GM13977 (cell line): ENCODE results near the gene APOLD1.
A peak's percentile ranks its signal among the peaks of the same experiment; 100 is the strongest.

ENCODE experiments used
- DNase-seq: peaks from one replicate; pipeline ENCODE4 v3.0.0; 2012; ENCODE audit warnings: low spot score
- CTCF ChIP-seq: IDR thresholded peaks from 2 replicates; pipeline ENCODE4 v1.5.1; 2012; ENCODE audit warnings: mild to moderate bottlenecking, control low read depth; ENCODE audit not compliant: insufficient read depth; ENCODE audit errors: extremely low read depth, missing control alignments
- in situ Hi-C: fragments of 300-500 bp; cut with MboI; formaldehyde crosslinking; loops from one replicate; pipeline ENCODE4 v1.12.0; 2022; ENCODE audit warnings: low sequenced_read_pairs, low pct_unique_long_range_greater_than_20kb, mixed read lengths, inconsistent platforms; ENCODE audit not compliant: unreplicated experiment

Gene APOLD1

GRCh38 chr12:12784116-12784515 lies 1.3 kb upstream of the APOLD1 start:
- no peak for DNase-seq
- in situ Hi-C loops = loop anchor here (25.0 kb wide), 1 partner anchor 428 kb away; no protein-coding TSS in a partner anchor
- no peak for TF ChIP-seq CTCF

GRCh38 chr12:12786351-12786705 lies 869 bp downstream of the APOLD1 start:
- in situ Hi-C loops = loop anchor here (25.0 kb wide), 1 partner anchor 426 kb away; no protein-coding TSS in a partner anchor
- DNase-seq = no peak
- TF ChIP-seq CTCF = no peak

- in situ Hi-C loops = loop anchor here (25.0 kb wide), 1 partner anchor 425 kb away; no protein-coding TSS in a partner anchor
- peak; percentile 96 for DNase-seq
- no peak for TF ChIP-seq CTCF
These were observed 1.5 kb downstream of the APOLD1 start for GRCh38 chr12:12786706-12787601.

GRCh38 chr12:12788131-12788530 lies 2.7 kb downstream of the APOLD1 start:
- TF ChIP-seq CTCF = no peak
- no peak for DNase-seq
- in situ Hi-C loops = loop anchor here (25.0 kb wide), 1 partner anchor 424 kb away; no protein-coding TSS in a partner anchor

- peak; percentile 69 for DNase-seq
- TF ChIP-seq CTCF = peak; percentile 76
- in situ Hi-C loops = loop anchor here (25.0 kb wide), 1 partner anchor 423 kb away; no protein-coding TSS in a partner anchor
These were observed 3.4 kb downstream of the APOLD1 start for GRCh38 chr12:12788675-12789368.

- no peak for TF ChIP-seq CTCF
- DNase-seq = no peak
- in situ Hi-C loops = loop anchor here (25.0 kb wide), 1 partner anchor 421 kb away; no protein-coding TSS in a partner anchor
These were observed 5.5 kb downstream of the APOLD1 start for GRCh38 chr12:12790956-12791355.
